RWPE1 (cell line): Measurements from ENCODE around the gene TGFBI.

Experiments
- CTCF ChIA-PET: fragments of 350-600 bp; sonication (Branson Sonifier 250); formaldehyde crosslinking; extraction: SDS; loops from one replicate; lab custom pipeline; 2021; lab: Yijun Ruan, JAX
- POLR2A ChIA-PET: fragments of 400-600 bp; formaldehyde crosslinking; extraction: SDS; loops from one replicate; lab custom pipeline; 2020; ENCODE audit warnings: antibody characterized with exemption; ENCODE audit not compliant: low non-redundant PET; lab: Yijun Ruan, JAX
- DNase-seq: peaks from one replicate; pipeline ENCODE4 v3.0.0; 2012; ENCODE audit warnings: low spot score
- H3K27ac ChIP-seq: fragments of 450-650 bp; 2 replicates; pipeline ENCODE4 v1.5.1; 2017
- TF ChIP-seq, protein P1 (sequence below): fragments of 450-650 bp; conservative IDR thresholded peaks from 2 replicates; pipeline ENCODE4 v1.5.1; 2017; ENCODE audit warnings: low read depth, mild to moderate bottlenecking

Gene TGFBI

DNA sequence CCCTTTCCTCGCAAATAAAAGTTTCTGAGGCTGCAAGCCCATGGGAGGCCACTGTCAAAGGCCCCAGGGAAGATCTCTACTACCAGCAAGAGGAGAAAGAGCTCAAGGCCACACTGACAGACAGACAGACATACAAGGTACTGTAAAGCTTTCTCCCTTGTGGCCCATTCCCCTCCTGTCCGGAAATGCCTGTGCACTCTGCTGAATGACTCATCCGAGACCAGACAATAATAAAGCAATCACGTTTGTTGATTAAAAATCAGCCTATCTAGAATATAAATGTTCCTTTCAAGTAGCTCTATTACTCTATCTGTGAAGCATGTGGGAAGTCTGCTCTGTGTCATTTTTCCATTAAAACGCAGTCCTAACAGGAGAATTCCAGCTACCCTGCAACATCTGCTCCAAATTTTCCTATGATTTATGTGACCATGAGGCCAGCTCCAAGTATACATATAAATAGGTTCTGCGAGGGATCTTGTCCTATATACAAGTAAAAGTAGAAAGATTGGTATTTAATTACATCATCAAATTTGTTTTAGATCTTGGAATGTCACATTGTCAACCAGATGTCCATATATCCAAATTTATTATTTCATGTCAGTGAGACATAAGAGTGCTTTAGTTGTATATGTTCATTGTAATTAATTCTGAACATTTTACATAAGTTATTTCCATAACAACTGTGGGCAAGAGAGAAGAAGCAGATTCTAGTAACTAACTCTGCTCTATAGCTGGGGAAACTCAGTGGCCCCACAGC is 34.7 kb upstream of the TGFBI start:
- DNase-seq: peak; percentile 70
- H3K27ac ChIP-seq: peak overlapping the region; percentile 67
- CTCF ChIA-PET: interaction anchor here (0.6 to 1.0 kb wide), 3 partner anchors 49 to 1581 kb away, joined by 3 to 5 read pairs (median 5); no protein-coding TSS in a partner anchor
- TF ChIP-seq, protein P1, sequence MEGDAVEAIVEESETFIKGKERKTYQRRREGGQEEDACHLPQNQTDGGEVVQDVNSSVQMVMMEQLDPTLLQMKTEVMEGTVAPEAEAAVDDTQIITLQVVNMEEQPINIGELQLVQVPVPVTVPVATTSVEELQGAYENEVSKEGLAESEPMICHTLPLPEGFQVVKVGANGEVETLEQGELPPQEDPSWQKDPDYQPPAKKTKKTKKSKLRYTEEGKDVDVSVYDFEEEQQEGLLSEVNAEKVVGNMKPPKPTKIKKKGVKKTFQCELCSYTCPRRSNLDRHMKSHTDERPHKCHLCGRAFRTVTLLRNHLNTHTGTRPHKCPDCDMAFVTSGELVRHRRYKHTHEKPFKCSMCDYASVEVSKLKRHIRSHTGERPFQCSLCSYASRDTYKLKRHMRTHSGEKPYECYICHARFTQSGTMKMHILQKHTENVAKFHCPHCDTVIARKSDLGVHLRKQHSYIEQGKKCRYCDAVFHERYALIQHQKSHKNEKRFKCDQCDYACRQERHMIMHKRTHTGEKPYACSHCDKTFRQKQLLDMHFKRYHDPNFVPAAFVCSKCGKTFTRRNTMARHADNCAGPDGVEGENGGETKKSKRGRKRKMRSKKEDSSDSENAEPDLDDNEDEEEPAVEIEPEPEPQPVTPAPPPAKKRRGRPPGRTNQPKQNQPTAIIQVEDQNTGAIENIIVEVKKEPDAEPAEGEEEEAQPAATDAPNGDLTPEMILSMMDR: no peak
- POLR2A ChIA-PET: no interaction called here

DNA sequence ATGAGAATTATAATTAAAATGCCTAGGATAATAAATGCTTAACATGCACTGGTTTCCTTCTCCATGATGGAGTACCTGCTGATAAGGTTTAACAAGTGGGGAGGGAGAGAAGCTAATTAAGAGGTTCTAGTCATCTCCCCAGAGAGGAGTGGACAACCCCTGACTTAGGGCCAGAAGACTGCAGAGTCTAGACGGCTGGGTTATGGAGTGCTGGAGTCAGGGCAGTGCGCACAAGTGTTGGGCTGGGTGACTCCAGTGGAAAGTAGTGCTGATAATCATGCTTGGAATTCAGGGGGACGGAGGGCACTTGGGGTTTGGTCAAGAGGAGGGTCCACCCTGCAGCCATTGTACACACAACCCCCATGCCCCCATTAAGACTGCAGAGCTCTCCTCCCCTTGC is 32.8 kb upstream of the TGFBI start:
- ChIA-PET CTCF (interaction anchor here (1.1 kb wide), 1 partner anchor 1783 kb away, joined by 3 read pairs; no protein-coding TSS in a partner anchor), POLR2A (no interaction called here)
- DNase-seq: no peak
- TF ChIP-seq, protein P1: no peak
- H3K27ac ChIP-seq: no peak overlapping the region; the same call in 1 of the 2 replicates

DNA sequence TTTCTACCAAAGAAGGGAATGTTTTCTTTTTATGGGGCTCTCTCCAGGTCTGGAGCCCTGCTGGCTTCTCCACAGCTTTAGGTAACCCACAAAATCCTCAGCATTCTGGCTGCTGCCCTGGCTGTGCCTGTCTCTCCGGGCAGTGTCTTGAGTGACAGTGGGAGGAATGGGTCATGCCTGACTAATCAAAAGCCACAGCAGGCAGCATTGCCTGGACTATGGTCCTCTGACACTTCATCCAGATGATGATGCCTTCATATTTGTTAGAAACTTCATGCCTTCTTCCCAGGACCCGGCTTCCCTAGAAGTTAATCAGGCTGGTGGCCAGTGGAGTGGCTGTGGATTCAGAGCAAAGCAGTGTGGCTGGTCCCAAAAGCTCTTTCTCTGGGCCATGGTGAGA is 32.2 kb upstream of the TGFBI start:
- CTCF ChIA-PET: interaction anchor here (1.1 kb wide), 1 partner anchor 1782 kb away, joined by 3 read pairs; no protein-coding TSS in a partner anchor
- POLR2A ChIA-PET: no interaction called here

DNA sequence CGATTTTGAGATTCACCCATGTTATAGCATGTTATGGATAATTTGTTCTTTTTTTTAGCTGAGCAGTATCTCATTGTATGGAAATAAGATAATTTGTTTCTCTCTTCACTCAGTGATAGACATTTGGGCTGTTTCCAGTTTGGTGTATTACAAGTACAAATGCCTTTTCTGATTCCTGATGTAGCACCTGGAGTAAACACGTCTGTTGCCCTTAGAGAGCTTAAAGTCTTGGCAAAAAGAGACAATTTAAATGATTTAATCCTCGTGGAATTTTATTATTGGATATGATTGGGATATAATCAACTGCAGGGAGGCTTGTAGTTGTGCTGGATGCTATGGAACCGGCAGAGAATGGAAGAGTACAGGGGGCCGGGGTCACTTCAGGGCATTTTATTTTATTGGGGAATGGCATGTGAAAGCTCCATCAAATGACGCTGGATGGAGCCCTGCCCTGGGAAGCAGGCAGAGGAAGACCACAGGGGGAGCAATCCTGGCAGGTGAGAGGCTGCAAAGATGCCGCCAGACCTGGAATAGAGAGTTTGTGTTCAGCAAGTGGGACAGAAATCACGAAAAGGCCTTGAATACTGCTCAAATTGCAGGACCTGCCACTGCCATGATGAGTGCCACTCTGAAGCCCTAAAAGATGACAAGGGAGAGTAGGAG is 31.0 kb upstream of the TGFBI start:
- DNase-seq: no peak
- no peak overlapping the region; the same call in 1 of the 2 replicates for H3K27ac ChIP-seq
- CTCF ChIA-PET: interaction anchor here (0.6 kb wide), 2 partner anchors 9 to 16 kb away, joined by 3 to 5 read pairs; no protein-coding TSS in a partner anchor
- POLR2A ChIA-PET: no interaction called here
- TF ChIP-seq, protein P1: no peak

More for the DNA sequence above, 32.2 kb upstream of the TGFBI start:
- DNase-seq: no peak
- H3K27ac ChIP-seq: peak overlapping the region; percentile 26; the same call in 1 of the 2 replicates
- TF ChIP-seq, protein P1: no peak

DNA sequence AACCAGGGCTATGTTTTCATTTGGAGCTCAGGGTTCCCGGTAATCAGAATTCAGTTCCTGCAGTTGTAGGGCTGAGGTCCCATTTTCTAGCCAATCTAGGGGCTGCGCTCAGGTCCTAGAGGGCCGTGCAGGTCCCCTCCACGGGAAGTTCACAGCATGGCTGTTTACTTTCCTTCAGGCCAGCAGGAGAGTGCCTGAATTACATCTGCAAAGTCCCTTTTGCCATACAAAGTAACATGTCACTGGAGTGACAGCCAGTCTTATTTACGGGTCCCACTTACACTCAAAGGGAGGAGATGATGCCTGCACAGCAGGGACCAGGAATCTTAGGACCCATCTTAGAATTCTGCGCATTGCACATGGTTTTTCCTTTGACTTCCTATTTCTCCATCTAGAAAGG is 29.9 kb upstream of the TGFBI start:
- TF ChIP-seq, protein P1: no peak
- peak overlapping the region; percentile 56; the same call in 1 of the 2 replicates for H3K27ac ChIP-seq
- no peak for DNase-seq
- ChIA-PET CTCF (no interaction called here), POLR2A (no interaction called here)

DNA sequence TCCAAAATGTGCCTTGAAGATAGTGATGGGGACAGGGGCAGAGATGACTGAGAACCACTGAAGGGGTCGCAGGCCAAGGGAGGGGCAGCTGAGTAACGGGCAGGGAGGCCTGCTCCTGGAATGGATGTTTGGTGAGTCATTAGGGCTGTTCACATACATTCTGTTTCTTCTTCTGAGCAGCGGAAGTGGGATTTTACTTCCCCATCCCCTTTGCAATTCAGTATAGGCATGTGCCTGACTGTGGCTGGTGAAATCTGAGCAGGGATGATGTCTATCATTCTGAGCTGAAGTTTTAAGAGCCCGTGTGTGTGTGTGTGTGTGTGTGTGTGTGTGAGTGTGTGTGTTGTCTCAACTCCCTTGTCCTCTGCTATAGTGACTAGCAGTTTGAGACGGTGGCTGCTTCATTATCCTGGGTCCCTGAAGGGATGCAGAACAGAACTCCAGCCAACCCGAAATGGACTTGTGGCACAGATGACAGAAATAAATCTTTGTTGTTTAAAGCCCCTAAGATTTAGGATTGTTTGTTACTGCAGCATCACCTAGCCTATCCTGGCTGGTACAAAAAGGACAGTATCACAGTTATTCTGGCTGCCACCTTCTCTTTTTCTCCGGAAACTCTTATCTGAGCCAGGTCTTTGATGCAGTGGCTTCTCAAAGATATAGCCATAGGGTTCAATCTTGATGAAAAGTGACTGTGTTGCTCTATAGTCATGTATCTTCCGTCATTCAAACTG is 29.2 kb upstream of the TGFBI start:
- POLR2A ChIA-PET: no interaction called here
- CTCF ChIA-PET: interaction anchor here (1.0 kb wide), 1 partner anchor 39 kb away, joined by 3 read pairs; no protein-coding TSS in a partner anchor
- TF ChIP-seq, protein P1: no peak
- no peak for DNase-seq
- H3K27ac ChIP-seq: peak overlapping the region; percentile 56
